GM19023 (cell line): Measurements from ENCODE around the gene ADGRV1.
A peak's percentile ranks its signal among the peaks of the same experiment; 100 is the strongest.

Experiments used
- ATAC-seq: cut with Tn5 transposase; IDR thresholded peaks from one replicate; pipeline ENCODE4 v1.9.1; 2021; ENCODE audit warnings: mild to moderate bottlenecking, moderate library complexity; ENCODE audit not compliant: unreplicated experiment

The ADGRV1 gene

GRCh38 chr5:90558344-90559192 lies at the start of gene ADGRV1:
TSS of gene ADGRV1 (plus strand) at chr5:90558797. CDS start at chr5:90558896, 99 bp downstream.
- peak; percentile 64 for ATAC-seq

DNA sequence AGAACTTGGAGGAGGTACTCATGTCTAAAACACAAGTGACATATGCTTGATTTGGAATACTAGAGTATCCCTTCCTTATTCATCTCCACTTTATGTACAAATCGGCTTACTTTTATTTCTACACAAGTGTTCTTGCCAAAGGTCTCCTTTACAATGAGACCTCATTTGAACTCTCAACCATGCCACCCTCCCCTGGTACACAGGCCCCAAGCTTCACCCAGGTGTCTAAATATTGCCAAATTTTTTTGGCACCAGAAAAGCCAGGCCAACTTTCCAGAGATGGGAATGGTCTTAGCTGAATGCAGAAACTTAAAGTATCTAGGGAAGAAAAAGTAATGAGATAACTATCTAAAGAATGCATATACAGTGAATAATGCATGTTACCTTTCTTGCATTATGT lies 48.2 kb upstream of the ADGRV1 start:
- no peak for ATAC-seq

DNA sequence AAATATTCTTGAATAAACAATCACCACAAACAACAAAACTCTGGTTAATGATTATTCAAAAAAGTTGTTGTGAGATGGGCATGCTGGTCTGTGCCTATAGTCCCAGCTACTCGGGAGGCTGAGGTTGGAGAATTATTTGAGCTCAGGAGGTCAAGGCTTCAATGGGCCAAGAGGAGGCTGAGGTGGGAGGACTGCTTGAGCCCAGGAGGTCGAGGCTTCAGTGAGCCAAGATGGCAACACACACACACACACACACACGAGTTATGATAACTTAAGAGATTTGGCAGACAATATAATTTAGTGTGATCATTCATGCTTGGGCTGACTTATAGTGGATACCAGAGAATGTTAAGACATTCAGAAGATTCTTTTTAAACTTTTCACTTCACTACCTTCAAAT lies 44.1 kb upstream of the ADGRV1 start:
- no peak for ATAC-seq

DNA sequence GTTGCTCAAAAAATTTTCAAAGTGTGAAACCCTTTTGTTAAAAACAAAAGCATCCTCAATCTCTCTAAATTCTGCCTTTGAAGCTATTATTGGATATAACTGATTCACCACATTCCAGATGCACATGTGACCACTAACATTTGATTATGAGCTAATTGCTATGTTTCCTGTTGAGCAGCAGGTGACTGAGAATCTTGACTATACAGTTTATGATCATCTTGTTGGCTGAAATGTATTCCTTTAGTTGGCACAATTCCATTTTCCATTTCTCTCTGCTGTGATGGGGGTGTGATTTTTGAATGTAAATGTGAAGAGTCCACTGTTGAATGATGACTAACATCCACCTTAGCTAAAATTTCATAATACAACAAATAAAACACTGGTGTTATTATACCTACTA lies 39.9 kb upstream of the ADGRV1 start:
- no peak for ATAC-seq

GRCh38 chr5:90519081-90519480 lies 39.5 kb upstream of the ADGRV1 start:
- ATAC-seq, result no peak

DNA sequence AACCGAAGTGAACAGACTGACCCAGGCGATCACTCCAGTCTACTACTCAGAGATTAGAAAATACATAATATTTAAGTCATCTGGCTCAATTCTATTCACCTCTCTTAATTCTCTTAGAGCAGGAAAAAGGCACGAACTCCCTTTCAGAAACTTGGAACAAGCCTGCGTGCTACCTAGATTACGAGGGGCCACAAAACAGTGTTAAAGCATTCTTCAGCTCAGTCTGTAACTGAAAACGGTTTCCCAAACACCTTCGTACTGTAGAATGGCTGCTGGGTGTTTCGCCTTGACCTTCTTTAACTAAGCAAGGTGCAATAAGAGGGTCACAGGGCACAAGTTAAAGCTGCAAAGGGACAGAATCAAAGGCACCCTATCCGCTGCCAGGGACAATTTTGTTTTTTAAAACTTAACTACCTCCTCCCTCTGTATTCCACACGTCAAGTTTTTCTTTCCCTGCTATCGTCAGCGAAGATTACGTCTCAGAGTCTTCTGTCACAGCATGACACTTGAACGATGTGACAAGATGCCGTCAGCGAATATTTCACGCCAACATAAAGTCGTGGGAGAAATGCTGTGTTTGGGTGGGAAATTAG lies 29.9 kb upstream of the ADGRV1 start:
- peak; percentile 4 for ATAC-seq

DNA sequence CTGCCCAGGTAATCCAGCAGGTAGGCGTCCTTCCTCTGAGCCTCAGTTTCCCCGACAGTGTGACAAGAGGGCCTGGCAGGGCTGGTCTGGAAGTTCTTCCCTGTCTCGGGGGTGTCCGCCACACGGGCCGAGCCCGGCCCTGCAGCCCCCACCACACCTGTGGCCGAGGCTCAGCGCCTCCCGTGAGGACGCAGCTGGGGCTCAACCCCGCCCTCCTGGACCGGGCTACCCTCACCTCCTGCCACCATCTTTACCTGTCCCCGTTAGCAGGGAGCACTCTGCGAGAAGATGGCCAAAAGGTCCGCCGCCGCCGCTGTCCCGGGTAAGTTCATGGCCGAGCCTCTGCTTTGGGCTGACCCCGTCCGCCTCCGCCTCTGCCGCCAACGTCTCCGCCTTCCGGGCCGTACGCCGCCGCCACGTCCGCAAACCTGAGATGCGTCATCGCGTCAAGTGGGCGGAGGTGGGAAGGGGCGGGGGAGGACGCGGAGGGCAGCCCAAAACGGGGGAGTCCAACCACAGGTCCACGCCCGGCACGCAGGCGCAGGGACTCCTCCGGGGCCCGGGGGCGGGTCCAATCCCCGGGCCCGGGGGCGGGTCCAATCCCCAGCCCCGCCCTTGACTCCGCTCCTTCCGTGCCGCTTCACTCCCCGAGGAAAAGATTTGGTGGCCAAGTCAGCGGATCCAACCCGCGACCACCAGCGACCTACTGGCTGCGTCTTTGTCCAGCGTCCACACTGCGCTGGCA lies 29.2 kb upstream of the ADGRV1 start, which contains the start of gene LYSMD3:
Gene LYSMD3, minus strand, starts transcription at position 391 of the 745 bp plus-strand sequence. CDS start 4,295 bp downstream, outside the sequence.
- peak; percentile 88 for ATAC-seq

DNA sequence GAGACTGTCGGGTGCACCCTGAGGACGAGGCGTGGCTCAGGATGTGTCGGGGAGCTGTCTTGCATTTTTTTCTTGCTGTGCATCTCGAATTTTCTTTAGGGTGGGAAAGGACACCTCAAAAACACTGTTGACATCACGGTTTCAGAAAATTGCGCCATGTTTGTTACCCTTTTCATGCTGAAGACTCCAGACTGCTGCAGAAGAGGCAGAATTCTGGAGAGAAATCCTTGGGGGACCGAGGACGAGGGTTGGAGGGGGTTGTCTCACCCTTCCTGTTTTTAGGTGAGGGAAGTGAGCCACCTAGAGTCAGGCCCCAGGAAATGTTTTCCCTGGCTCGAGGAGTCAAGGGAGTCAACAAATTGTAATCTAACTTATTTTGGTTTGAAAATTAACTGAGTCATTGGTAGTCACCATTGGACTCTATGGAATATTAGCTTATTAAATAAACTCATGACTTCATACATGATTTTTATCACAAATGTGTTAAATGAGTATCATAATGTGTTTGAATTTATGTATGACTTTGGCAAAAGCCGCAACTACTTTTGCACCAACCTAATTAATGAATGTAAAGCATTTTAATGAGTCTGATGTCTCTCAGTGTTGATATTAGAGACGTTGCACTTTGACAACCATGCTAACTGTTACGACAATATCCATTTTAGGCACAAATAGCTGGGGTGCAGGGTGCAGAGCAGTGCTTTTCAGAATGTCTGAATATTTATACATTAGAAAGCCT lies 28.5 kb upstream of the ADGRV1 start:
- ATAC-seq, result peak; percentile 53

GRCh38 chr5:90530736-90531487 lies 27.7 kb upstream of the ADGRV1 start:
- ATAC-seq, result no peak

- ATAC-seq, result no peak
Observed at GRCh38 chr5:90533794-90534193, 24.8 kb upstream of the ADGRV1 start.

GRCh38 chr5:90534922-90535321 lies 23.7 kb upstream of the ADGRV1 start:
- ATAC-seq, result no peak

DNA sequence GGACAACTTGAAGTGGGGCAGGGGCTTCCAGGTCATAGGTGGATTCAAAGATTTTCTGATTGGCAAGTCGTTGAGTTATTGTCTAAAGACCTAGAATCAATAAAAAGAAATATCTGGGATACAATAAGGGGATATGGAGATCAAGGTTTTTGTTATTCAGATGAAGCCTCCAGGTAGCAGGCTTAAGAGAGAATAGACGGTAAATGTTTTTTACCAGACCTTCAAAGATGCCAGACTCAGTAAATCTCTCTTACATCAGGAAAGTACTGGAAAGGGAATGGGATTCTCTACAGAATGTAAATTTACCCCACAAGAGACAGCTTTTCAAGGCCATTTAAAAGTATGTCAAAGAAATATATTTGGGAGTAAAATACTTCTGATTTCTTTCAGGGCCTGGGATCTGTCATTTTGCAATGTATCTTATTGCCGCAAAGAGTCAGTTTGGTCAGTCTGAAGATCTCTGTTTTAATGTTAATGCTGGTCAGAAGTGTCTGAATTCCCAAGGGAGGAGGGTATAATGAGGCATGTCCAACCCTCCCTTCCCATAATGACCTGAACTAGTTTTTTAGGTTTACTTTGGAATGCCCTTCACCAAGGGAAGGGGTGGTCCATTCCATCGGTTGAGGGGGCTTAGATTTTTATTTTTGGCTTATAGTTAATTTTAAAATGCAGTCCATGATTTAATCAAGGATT lies 15.6 kb upstream of the ADGRV1 start:
- ATAC-seq, result no peak

GRCh38 chr5:90545511-90545910 lies 13.1 kb upstream of the ADGRV1 start:
- ATAC-seq, result no peak

GRCh38 chr5:90546216-90546837 lies 12.3 kb upstream of the ADGRV1 start:
- ATAC-seq, result no peak

DNA sequence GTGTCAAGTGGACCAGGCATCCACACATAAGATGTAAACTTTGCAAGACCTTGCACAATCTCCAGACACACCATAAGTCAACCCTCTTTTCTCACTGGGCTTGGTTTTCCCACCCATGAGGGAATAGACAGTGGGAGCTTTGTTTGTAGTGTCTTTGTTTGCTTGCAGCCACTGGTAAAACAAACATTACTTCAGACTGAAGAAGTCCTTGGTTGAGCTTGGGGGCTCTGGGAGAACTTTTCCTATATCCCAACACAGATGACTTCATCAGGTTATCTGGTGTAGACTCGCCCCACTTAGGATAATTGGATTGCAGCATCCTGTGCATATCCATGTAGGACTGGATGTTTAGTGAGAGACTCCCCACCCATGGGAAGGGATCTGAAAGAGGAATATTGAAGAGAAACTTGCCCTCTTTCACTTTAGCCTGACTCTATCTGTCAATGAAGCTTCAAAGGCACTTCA lies 11.5 kb upstream of the ADGRV1 start:
- no peak for ATAC-seq

- ATAC-seq, result no peak
Observed at GRCh38 chr5:90548069-90548593, 10.5 kb upstream of the ADGRV1 start.

DNA sequence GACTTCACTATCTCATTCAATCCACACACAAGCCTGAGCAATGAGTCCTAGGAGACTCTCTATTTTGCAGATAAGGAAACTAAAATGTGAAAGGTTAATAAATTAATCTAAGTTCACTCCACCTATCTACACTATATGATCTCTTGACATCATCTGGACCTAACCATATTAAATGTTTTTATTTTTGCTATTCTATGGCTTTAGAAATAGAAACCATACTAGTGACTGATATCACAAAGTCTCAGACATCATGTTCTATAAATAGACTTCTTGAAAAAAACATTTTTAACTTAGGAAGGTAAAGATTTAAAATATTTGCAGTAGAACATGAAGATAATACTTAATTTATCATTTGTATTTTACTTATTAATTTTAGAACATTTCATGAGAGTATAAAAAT lies 9.4 kb upstream of the ADGRV1 start:
- no peak for ATAC-seq

DNA sequence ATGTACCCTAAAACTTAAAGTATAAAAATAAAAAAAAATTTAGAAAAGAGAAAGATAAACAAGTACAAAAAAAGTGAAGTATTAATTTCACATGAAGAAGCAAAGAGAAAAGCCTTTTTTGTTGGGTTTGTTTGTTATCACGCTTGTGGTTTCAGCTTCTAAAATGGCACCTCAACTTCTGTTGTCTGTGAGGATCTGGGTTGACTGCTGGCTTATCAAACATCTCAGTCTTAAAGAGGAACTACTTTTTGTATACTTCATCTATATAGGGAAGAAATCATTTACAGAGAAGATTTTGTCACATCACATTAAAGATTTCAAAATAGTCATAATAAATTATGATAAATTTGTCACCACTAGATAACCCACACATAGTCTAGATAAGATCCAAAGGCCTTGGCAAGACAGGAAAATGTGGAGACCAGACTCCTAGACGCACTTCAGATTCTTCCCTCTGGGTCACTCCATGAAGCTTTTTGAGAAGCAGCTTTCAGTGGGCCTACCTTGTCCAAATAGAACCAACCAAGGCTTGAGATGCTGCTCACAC lies 8.8 kb upstream of the ADGRV1 start:
- ATAC-seq, result no peak

- no peak for ATAC-seq
Observed at GRCh38 chr5:90550963-90551362, 7.6 kb upstream of the ADGRV1 start.
